KMS-11 (cell line): ENCODE results near the gene PTMS.

Source experiments
- H2AFZ ChIP-seq: fragments of 200-600 bp; sonication (generic); 2 replicates; pipeline ENCODE4 v1.6.1; 2016; ENCODE audit warnings: antibody characterized with exemption, mixed run types, low read depth
- H3K27ac ChIP-seq: fragments of 200-600 bp; sonication (generic); 2 replicates; pipeline ENCODE4 v1.6.1; 2016; ENCODE audit warnings: mild to moderate bottlenecking, mixed run types
- H3K27me3 ChIP-seq: fragments of 200-600 bp; sonication (generic); 2 replicates; pipeline ENCODE4 v1.6.1; 2017; ENCODE audit warnings: mild to moderate bottlenecking, low read depth, mixed run types, moderate library complexity; ENCODE audit not compliant: insufficient read depth
- H3K36me3 ChIP-seq: fragments of 200-600 bp; sonication (generic); 2 replicates; pipeline ENCODE4 v1.6.1; 2017; ENCODE audit warnings: mild to moderate bottlenecking, mixed run types; ENCODE audit not compliant: insufficient read depth
- H3K4me1 ChIP-seq: fragments of 200-600 bp; sonication (generic); 2 replicates; pipeline ENCODE4 v1.6.1; 2016; ENCODE audit warnings: mild to moderate bottlenecking, low read depth, mixed run types; ENCODE audit not compliant: poor library complexity, severe bottlenecking
- H3K4me2 ChIP-seq: fragments of 200-600 bp; sonication (generic); 2 replicates; pipeline ENCODE4 v1.7.0; 2016; ENCODE audit warnings: mild to moderate bottlenecking, mixed run types
- H3K4me3 ChIP-seq: fragments of 200-600 bp; sonication (generic); IDR thresholded peaks from 2 replicates; pipeline ENCODE4 v1.6.1; 2017; ENCODE audit warnings: low read depth, low read length, mixed read lengths; ENCODE audit not compliant: insufficient read depth
- H3K79me2 ChIP-seq: fragments of 200-600 bp; sonication (generic); 2 replicates; pipeline ENCODE4 v1.6.1; 2016; ENCODE audit warnings: low read depth, mixed run types; ENCODE audit not compliant: insufficient read depth
- H3K9ac ChIP-seq: fragments of 200-600 bp; sonication (generic); 2 replicates; pipeline ENCODE4 v1.6.1; 2016; ENCODE audit warnings: mild to moderate bottlenecking, mixed run types
- H4K20me1 ChIP-seq: fragments of 200-600 bp; sonication (generic); 2 replicates; pipeline ENCODE4 v1.6.1; 2016; ENCODE audit warnings: mild to moderate bottlenecking, mixed run types; ENCODE audit not compliant: insufficient read depth
- CTCF ChIP-seq: fragments of 200-600 bp; sonication (generic); conservative IDR thresholded peaks from 2 replicates; pipeline ENCODE4 v1.6.1; 2017; ENCODE audit warnings: low read depth, mild to moderate bottlenecking, antibody characterized with exemption, low read length, moderate library complexity, mixed read lengths

Gene PTMS

GRCh38 chr12:6768437-6768914, 2.3 kb downstream of the PTMS start:
- TF ChIP-seq CTCF, result no peak
- H3K4me1 ChIP-seq, result peaks cover 25% of the 10 kb centered on the region
- no peak overlapping the region for H3K4me3 ChIP-seq
- no peaks in the 10 kb centered on the region for H3K79me2 ChIP-seq
- H3K36me3 ChIP-seq, result no peaks in the 10 kb centered on the region
- no peak overlapping the region for H3K4me2 ChIP-seq
- H4K20me1 ChIP-seq, result no peaks in the 10 kb centered on the region
- H3K27ac ChIP-seq, result no peak overlapping the region
- peaks cover 10% of the 10 kb centered on the region; the same call in 1 of the 2 replicates for H3K27me3 ChIP-seq
- H2AFZ ChIP-seq, result no peak overlapping the region
- H3K9ac ChIP-seq, result no peak overlapping the region

- H3K9ac ChIP-seq, result no peak overlapping the region
These were observed 2.8 kb downstream of the PTMS start for GRCh38 chr12:6768990-6769389.

GRCh38 chr12:6769666-6770065, 3.5 kb downstream of the PTMS start:
- H3K4me2 ChIP-seq, result no peak overlapping the region
- no peak overlapping the region for H3K9ac ChIP-seq
- no peak for TF ChIP-seq CTCF
- no peaks in the 10 kb centered on the region for H4K20me1 ChIP-seq
- H2AFZ ChIP-seq, result no peak overlapping the region
- H3K4me1 ChIP-seq, result peaks cover 13% of the 10 kb centered on the region
- H3K27me3 ChIP-seq, result peaks cover 8% of the 10 kb centered on the region; the same call in 1 of the 2 replicates
- H3K4me3 ChIP-seq, result no peak overlapping the region
- H3K27ac ChIP-seq, result no peak overlapping the region
- H3K79me2 ChIP-seq, result no peaks in the 10 kb centered on the region
- H3K36me3 ChIP-seq, result no peaks in the 10 kb centered on the region

More at GRCh38 chr12:6768990-6769389, 2.8 kb downstream of the PTMS start:
- Histone ChIP-seq H2AFZ (no peak overlapping the region), H3K4me3 (no peak overlapping the region), H3K27ac (no peak overlapping the region), H4K20me1 (no peaks in the 10 kb centered on the region), H3K4me1 (peaks cover 20% of the 10 kb centered on the region), H3K27me3 (peaks cover 10% of the 10 kb centered on the region; the same call in 1 of the 2 replicates), H3K79me2 (no peaks in the 10 kb centered on the region), H3K36me3 (no peaks in the 10 kb centered on the region), H3K4me2 (no peak overlapping the region)
- TF ChIP-seq CTCF, result no peak

- H3K4me1 ChIP-seq, result peaks cover 9% of the 10 kb centered on the region
- H3K4me2 ChIP-seq, result no peak overlapping the region
- H3K36me3 ChIP-seq, result no peaks in the 10 kb centered on the region
- H3K27ac ChIP-seq, result no peak overlapping the region
- TF ChIP-seq CTCF, result no peak
- H3K4me3 ChIP-seq, result no peak overlapping the region
- H3K27me3 ChIP-seq, result peaks cover 3% of the 10 kb centered on the region; the same call in 1 of the 2 replicates
- no peaks in the 10 kb centered on the region for H4K20me1 ChIP-seq
- H3K79me2 ChIP-seq, result no peaks in the 10 kb centered on the region
- no peak overlapping the region for H3K9ac ChIP-seq
- H2AFZ ChIP-seq, result no peak overlapping the region
These were observed 3.9 kb downstream of the PTMS start for GRCh38 chr12:6770094-6770493.
